CD4-positive, alpha-beta memory T cell (primary cell): ENCODE data around the gene FRMD4B. TPM values are rescaled to one million over a fixed set of nuclear protein-coding genes. Genes with fewer than 3 reads are reported as not detected.
A peak's percentile ranks its signal among the peaks of the same experiment; 100 is the strongest.
"Not testable (repeated sequence)": the region's sequence is repeated elsewhere in the genome, so short reads cannot be mapped to it uniquely, and the experiment has no call there.

Source experiments
- CTCF ChIA-PET: fragments of 350-600 bp; sonication (Branson Sonifier 250); formaldehyde crosslinking; loops from one replicate; lab custom pipeline; 2021; ENCODE audit warnings: inconsistent platforms; ENCODE audit not compliant: partially characterized antibody; lab: Charles Lee
- POLR2A ChIA-PET: fragments of 350-600 bp; sonication (Branson Sonifier 250); formaldehyde crosslinking; loops from one replicate; lab custom pipeline; 2021; ENCODE audit not compliant: partially characterized antibody; lab: Charles Lee
- DNase-seq, 5 donors: peaks; one replicate each; pipeline versions ENCODE4 v3.0.0 to v3.0.0-alpha.2; 2020 to 2022; ENCODE audit warnings: mixed read lengths in 1 of 5
- H3K27ac ChIP-seq: one replicate; pipeline ENCODE4 v1.7.0; 2013; ENCODE audit warnings: low read depth, low read length
- H3K27me3 ChIP-seq: 2 replicates; pipeline ENCODE4 v1.7.0; 2013; ENCODE audit warnings: mild to moderate bottlenecking, low read length, moderate library complexity; ENCODE audit not compliant: insufficient read depth
- H3K36me3 ChIP-seq: 2 replicates; pipeline ENCODE4 v1.7.0; 2013; ENCODE audit warnings: mild to moderate bottlenecking, low read length, moderate library complexity; ENCODE audit not compliant: insufficient read depth
- H3K4me1 ChIP-seq: 2 replicates; pipeline ENCODE4 v1.7.0; 2013; ENCODE audit warnings: mild to moderate bottlenecking, low read length, moderate library complexity; ENCODE audit not compliant: insufficient read depth
- H3K4me3 ChIP-seq, 2 donors: one replicate each; pipeline ENCODE4 v1.7.0; 2013; ENCODE audit warnings: low read length in 2 of 2, mild to moderate bottlenecking in 1 of 2
- H3K9me3 ChIP-seq, 2 donors: one replicate each; pipeline ENCODE4 v1.7.0; 2013; ENCODE audit warnings: low read length in 2 of 2, control low read depth in 1 of 2; ENCODE audit not compliant: control insufficient read depth in 1 of 2
- H3K27ac Mint-ChIP-seq, 7 donors: one replicate each; pipeline ENCODE4 v1.8.0; 2020 to 2021; ENCODE audit warnings: mixed read lengths in 7 of 7, mild to moderate bottlenecking in 6 of 7, inconsistent platforms in 3 of 7, moderate library complexity in 3 of 7
- H3K27me3 Mint-ChIP-seq, 2 donors: one replicate each; pipeline ENCODE4 v1.8.0; 2020 to 2021; ENCODE audit warnings: mixed read lengths in 2 of 2
- H3K36me3 Mint-ChIP-seq, 2 donors: one replicate each; pipeline ENCODE4 v1.8.0; 2020 to 2021; ENCODE audit warnings: mixed read lengths in 2 of 2, inconsistent platforms in 1 of 2, mild to moderate bottlenecking in 1 of 2
- H3K4me1 Mint-ChIP-seq, 4 donors: one replicate each; pipeline ENCODE4 v1.8.0; 2020 to 2021; ENCODE audit warnings: mixed read lengths in 4 of 4, mild to moderate bottlenecking in 1 of 4
- H3K4me3 Mint-ChIP-seq, 8 donors: one replicate each; pipeline ENCODE4 v1.8.0; 2020 to 2021; ENCODE audit warnings: mixed read lengths in 8 of 8, mild to moderate bottlenecking in 7 of 8, moderate library complexity in 6 of 8, inconsistent platforms in 3 of 8
- H3K9me3 Mint-ChIP-seq, 8 donors: one replicate each; pipeline ENCODE4 v1.8.0; 2020 to 2021; ENCODE audit warnings: mixed read lengths in 8 of 8, mild to moderate bottlenecking in 5 of 8, inconsistent platforms in 3 of 8, moderate library complexity in 1 of 8
- intact Hi-C: fragments of 100-400 bp; cut with micrococcal nuclease; formaldehyde crosslinking; loops from one replicate; pipeline ENCODE4 v1.15.1; 2023
- polyA plus RNA-seq, 2 donors: library from polyadenylated mRNA; unstranded; fragments of 300-500 nt; fragmentation: Illumina TruSeq; gene quantifications; one replicate each; pipeline ENCODE4 v1.2.3, GENCODE V29; 2021
- total RNA-seq, 2 experiments: library from RNA; stranded (reverse); gene quantifications; one replicate each; pipeline ENCODE4 v1.2.3, GENCODE V29; 2021

FRMD4B gene
- total and polyA plus RNA-seq, 4 experiments from 2014 or later, result 3.1 to 18.3 (median 13.5) TPM

- ChIA-PET POLR2A (no interaction called here), CTCF (interaction anchor here (1.4 to 2.0 kb wide), 4 partner anchors 18 to 166 kb away, joined by 5 to 6 read pairs (median 5); no protein-coding TSS in a partner anchor)
- DNase-seq, result no peak
- Mint-ChIP-seq H3K27ac (peak overlapping the region in 2 of 7 donors; percentile 24 to 69), H3K9me3 (no peaks in the 10 kb centered on the region), H3K36me3 (no peaks in the 10 kb centered on the region), H3K4me1 (peaks cover 26 to 43% (median 28%) of the 10 kb centered on the region in 4 donors), H3K4me3 (no peak overlapping the region), H3K27me3 (no peaks in the 10 kb centered on the region)
- Histone ChIP-seq H3K27ac (no peak overlapping the region), H3K27me3 (no peaks in the 10 kb centered on the region), H3K4me3 (no peak overlapping the region), H3K9me3 (no peaks in the 10 kb centered on the region), H3K36me3 (no peaks in the 10 kb centered on the region), H3K4me1 (peaks cover 29% of the 10 kb centered on the region)
- intact Hi-C loops, result no loop called here
These were observed 60.7 kb downstream of the FRMD4B start for GRCh38 chr3:69325151-69325550.

DNA sequence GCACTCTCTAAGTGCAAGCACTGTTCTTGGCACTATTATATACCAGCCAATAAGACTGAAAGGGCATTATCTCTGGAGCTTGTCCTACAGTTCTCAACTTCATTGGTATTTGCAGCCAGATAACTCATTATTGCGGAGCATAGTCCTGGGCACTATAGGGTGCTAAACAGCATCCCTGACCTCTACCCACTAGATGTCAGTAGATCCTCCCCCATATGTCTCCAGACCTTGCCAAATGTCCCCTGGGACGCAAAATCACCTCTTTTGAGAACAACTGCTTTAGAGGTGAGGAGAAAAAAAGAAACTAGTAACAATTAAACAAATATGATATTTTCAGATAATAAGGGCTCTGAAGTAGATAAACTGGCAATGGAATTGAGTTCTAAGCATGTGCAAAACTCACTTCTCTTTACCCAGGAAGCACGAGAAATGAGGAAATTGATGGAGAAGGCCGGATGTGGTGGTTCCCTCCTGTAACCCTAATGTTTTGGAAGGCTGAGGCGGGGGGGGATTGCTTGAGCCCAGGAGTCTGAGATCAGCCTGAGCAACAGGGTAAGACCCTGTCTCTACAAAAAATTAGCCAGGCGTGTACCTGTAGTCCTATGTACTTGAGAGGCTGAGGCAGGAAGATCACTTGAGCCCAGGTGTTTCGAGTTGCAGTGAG is 61.4 kb downstream of the FRMD4B start:
- H3K27me3 Mint-ChIP-seq, result no peaks in the 10 kb centered on the region
- no peak overlapping the region for H3K4me3 Mint-ChIP-seq
- Histone ChIP-seq H3K9me3 (no peaks in the 10 kb centered on the region), H3K27ac (no peak overlapping the region), H3K36me3 (no peaks in the 10 kb centered on the region), H3K27me3 (no peaks in the 10 kb centered on the region), H3K4me1 (peaks cover 29% of the 10 kb centered on the region), H3K4me3 (no peak overlapping the region)
- intact Hi-C loops, result no loop called here
- ChIA-PET POLR2A (no interaction called here), CTCF (interaction anchor here (2.0 kb wide), 1 partner anchor 18 kb away, joined by 5 read pairs; no protein-coding TSS in a partner anchor)
- H3K9me3 Mint-ChIP-seq, result no peaks in the 10 kb centered on the region
- H3K36me3 Mint-ChIP-seq, result no peaks in the 10 kb centered on the region
- no peak for DNase-seq
- H3K27ac Mint-ChIP-seq, result peak overlapping the region in 2 of 7 donors; percentile 37 to 65
- H3K4me1 Mint-ChIP-seq, result peaks cover 26 to 43% (median 28%) of the 10 kb centered on the region in 4 donors

- H3K4me1 Mint-ChIP-seq, result peaks cover 26 to 41% (median 27%) of the 10 kb centered on the region in 4 donors
- H3K4me3 ChIP-seq, result no peak overlapping the region
- H3K27me3 Mint-ChIP-seq, result no peaks in the 10 kb centered on the region
- no peak overlapping the region for H3K4me3 Mint-ChIP-seq
- H3K36me3 Mint-ChIP-seq, result no peaks in the 10 kb centered on the region
- intact Hi-C loops, result no loop called here
- no peaks in the 10 kb centered on the region for H3K9me3 ChIP-seq
- no peaks in the 10 kb centered on the region for H3K27me3 ChIP-seq
- H3K27ac ChIP-seq, result no peak overlapping the region
- no peaks in the 10 kb centered on the region for H3K36me3 ChIP-seq
- DNase-seq, result no peak
- no peaks in the 10 kb centered on the region for H3K9me3 Mint-ChIP-seq
- POLR2A ChIA-PET, result no interaction called here
- H3K4me1 ChIP-seq, result peaks cover 28% of the 10 kb centered on the region
- no peak overlapping the region for H3K27ac Mint-ChIP-seq
- CTCF ChIA-PET, result no interaction called here
These were observed 61.9 kb downstream of the FRMD4B start for GRCh38 chr3:69323941-69324340.

- intact Hi-C loops, H3K36me3 ChIP-seq, POLR2A ChIA-PET, H3K27ac ChIP-seq, H3K9me3 Mint-ChIP-seq, H3K27me3 ChIP-seq, H3K36me3 Mint-ChIP-seq, H3K27me3 Mint-ChIP-seq, DNase-seq, H3K4me3 Mint-ChIP-seq, H3K9me3 ChIP-seq, H3K4me3 ChIP-seq: not testable (repeated sequence)
- Mint-ChIP-seq H3K27ac (peak overlapping the region in 1 of 7 donors; percentile 50), H3K4me1 (peaks cover 12 to 27% (median 13%) of the 10 kb centered on the region in 4 donors)
- CTCF ChIA-PET, result interaction anchor here (0.6 to 3.2 kb wide), 3 partner anchors 17 to 162 kb away, joined by 3 to 28 read pairs (median 3); no protein-coding TSS in a partner anchor
- peaks cover 13% of the 10 kb centered on the region for H3K4me1 ChIP-seq
These were observed 63.4 kb downstream of the FRMD4B start for GRCh38 chr3:69322512-69322911.

DNA sequence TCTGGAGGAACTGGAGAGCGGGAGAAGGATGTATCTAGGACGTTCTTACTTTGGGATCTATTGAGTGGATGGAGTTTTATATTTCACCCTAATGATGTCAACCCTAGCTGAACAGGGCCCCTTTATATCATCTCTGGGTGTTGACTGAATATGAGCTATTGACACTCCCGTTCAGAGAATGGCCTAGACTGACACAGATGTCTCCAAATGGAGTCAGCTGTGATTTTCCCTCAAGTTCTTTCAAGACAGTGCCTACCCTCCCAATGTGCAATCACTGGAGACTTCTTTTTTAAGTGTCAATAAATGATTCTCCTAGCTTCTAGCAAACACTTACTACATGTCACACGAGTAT is 63.8 kb downstream of the FRMD4B start:
- Mint-ChIP-seq H3K4me1 (peaks cover 9 to 23% (median 10%) of the 10 kb centered on the region in 4 donors), H3K36me3 (no peaks in the 10 kb centered on the region), H3K27ac (no peak overlapping the region), H3K9me3 (no peaks in the 10 kb centered on the region), H3K4me3 (no peak overlapping the region), H3K27me3 (no peaks in the 10 kb centered on the region)
- no peak overlapping the region for H3K27ac ChIP-seq
- intact Hi-C loops, result no loop called here
- H3K4me3 ChIP-seq, result no peak overlapping the region
- H3K4me1 ChIP-seq, result peaks cover 10% of the 10 kb centered on the region
- ChIA-PET POLR2A (no interaction called here), CTCF (interaction anchor here (0.6 to 3.2 kb wide), 3 partner anchors 16 to 161 kb away, joined by 3 to 28 read pairs (median 3); no protein-coding TSS in a partner anchor)
- H3K36me3 ChIP-seq, result no peaks in the 10 kb centered on the region
- no peak for DNase-seq
- no peaks in the 10 kb centered on the region for H3K27me3 ChIP-seq
- H3K9me3 ChIP-seq, result no peaks in the 10 kb centered on the region

DNA sequence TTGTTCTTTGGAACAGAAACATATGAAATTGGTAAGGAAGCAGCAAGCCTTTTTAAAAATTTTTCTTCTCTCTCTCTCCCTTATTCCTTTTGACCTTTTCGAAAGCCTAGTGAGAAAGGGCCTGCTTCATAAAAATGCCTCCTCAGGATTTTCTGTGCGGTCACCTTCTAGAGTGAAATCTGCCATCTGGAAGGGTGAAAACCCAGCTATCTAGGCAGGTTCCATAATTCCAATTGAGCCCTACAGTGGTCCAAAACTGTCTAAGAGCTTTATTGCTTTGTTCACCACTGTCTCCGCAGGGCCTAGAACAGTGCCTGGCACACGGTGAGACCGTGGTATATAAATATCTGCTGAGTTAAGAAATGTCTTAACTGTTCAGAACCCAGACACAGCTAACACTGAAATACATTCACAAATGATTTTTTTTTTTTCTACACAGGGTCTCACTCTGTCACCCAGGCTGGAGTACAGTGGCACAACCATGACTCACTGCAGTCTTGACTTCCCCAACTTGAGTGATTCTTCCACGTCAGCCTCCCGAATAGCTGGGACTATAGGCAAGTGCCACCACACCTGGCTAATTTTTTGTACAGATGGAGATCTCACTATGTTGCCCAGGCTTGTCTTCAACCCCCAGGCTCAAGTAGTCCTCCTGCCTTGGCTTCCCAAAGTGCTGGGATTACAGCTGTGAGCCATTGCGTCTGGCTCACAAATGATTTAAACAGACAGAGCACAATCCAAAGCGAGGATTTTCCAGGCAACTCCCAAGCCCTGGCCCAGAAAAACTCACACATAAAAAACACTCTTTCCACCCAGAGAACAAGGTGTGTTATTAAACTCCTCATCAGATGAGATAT is 64.4 kb downstream of the FRMD4B start:
- DNase-seq, result no peak
- H3K36me3 Mint-ChIP-seq, result no peaks in the 10 kb centered on the region
- H3K4me1 ChIP-seq, result peaks cover 4% of the 10 kb centered on the region
- H3K27me3 Mint-ChIP-seq, result no peaks in the 10 kb centered on the region
- intact Hi-C loops, result no loop called here
- no peaks in the 10 kb centered on the region for H3K9me3 Mint-ChIP-seq
- H3K27ac ChIP-seq, result no peak overlapping the region
- no peak overlapping the region for H3K27ac Mint-ChIP-seq
- ChIA-PET POLR2A (no interaction called here), CTCF (interaction anchor here (1.3 to 3.2 kb wide), 3 partner anchors 16 to 202 kb away, joined by 3 to 28 read pairs (median 8); no protein-coding TSS in a partner anchor)
- no peak overlapping the region for H3K4me3 ChIP-seq
- H3K4me3 Mint-ChIP-seq, result no peak overlapping the region
- no peaks in the 10 kb centered on the region for H3K9me3 ChIP-seq
- no peaks in the 10 kb centered on the region for H3K27me3 ChIP-seq
- H3K36me3 ChIP-seq, result no peaks in the 10 kb centered on the region
- H3K4me1 Mint-ChIP-seq, result peaks cover 3 to 17% (median 4%) of the 10 kb centered on the region in 4 donors

DNA sequence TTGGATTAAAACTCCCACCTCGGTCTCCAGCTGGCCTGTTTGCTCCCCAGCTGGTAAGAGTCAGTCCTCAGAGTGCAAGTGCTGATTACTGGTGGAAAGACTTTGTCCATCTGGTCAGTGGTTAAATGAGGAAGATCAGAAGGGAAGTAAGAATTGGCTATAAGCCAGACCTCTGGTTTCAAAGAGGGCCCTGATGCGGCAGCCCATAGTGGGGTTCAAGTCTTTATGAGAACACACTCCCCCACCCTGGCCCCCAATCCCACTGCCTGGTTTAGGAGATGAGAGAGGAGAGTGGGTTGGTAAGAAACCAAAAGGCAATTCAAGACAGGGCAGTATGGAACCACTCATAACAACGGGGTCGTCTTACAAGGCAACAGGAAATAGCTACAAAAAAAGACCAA is 65.0 kb downstream of the FRMD4B start:
- Mint-ChIP-seq H3K4me3 (no peak overlapping the region), H3K27ac (no peak overlapping the region), H3K36me3 (no peaks in the 10 kb centered on the region), H3K27me3 (no peaks in the 10 kb centered on the region), H3K4me1 (peaks cover 0 to 11% (median 0%) of the 10 kb centered on the region in 4 donors), H3K9me3 (no peaks in the 10 kb centered on the region)
- ChIA-PET POLR2A (no interaction called here), CTCF (interaction anchor here (1.3 to 3.2 kb wide), 3 partner anchors 15 to 201 kb away, joined by 3 to 28 read pairs (median 8); no protein-coding TSS in a partner anchor)
- Histone ChIP-seq H3K36me3 (no peaks in the 10 kb centered on the region), H3K27me3 (no peaks in the 10 kb centered on the region), H3K9me3 (no peaks in the 10 kb centered on the region), H3K4me3 (no peak overlapping the region), H3K27ac (no peak overlapping the region), H3K4me1 (no peaks in the 10 kb centered on the region)
- DNase-seq, result no peak
- intact Hi-C loops, result no loop called here
